GM19395 (cell line): ENCODE data around the gene ASTN2.

ENCODE experiments used
- ATAC-seq: cut with Tn5 transposase; IDR thresholded peaks from one replicate; pipeline ENCODE4 v1.9.1; 2021; ENCODE audit warnings: mild to moderate bottlenecking, moderate library complexity; ENCODE audit not compliant: unreplicated experiment

Gene ASTN2

GRCh38 chr9:117305454-117305853 lies 109.4 kb downstream of the ASTN2 start:
- no peak for ATAC-seq

- ATAC-seq: no peak
These were observed 110.3 kb downstream of the ASTN2 start for GRCh38 chr9:117304549-117304948.

- no peak for ATAC-seq
These were observed 111.1 kb downstream of the ASTN2 start for GRCh38 chr9:117303643-117304230.

GRCh38 chr9:117302487-117302886 lies 112.4 kb downstream of the ASTN2 start:
- ATAC-seq: no peak

- no peak for ATAC-seq
These were observed 114.3 kb downstream of the ASTN2 start for GRCh38 chr9:117300371-117301110.

GRCh38 chr9:117296453-117296852 lies 118.4 kb downstream of the ASTN2 start:
- ATAC-seq: no peak

GRCh38 chr9:117293206-117294114 lies 121.4 kb downstream of the ASTN2 start:
- ATAC-seq: no peak

GRCh38 chr9:117290856-117291622 lies 123.8 kb downstream of the ASTN2 start:
- no peak for ATAC-seq

GRCh38 chr9:117290306-117290840 lies 124.5 kb downstream of the ASTN2 start:
- no peak for ATAC-seq

GRCh38 chr9:117286245-117286644 lies 128.6 kb downstream of the ASTN2 start:
- no peak for ATAC-seq

GRCh38 chr9:117284414-117284813 lies 130.4 kb downstream of the ASTN2 start:
- ATAC-seq: no peak

- no peak for ATAC-seq
These were observed 132.3 kb downstream of the ASTN2 start for GRCh38 chr9:117282541-117282940.

GRCh38 chr9:117278471-117279035 lies 136.3 kb downstream of the ASTN2 start:
- no peak for ATAC-seq

GRCh38 chr9:117278020-117278419 lies 136.8 kb downstream of the ASTN2 start:
- ATAC-seq: no peak

GRCh38 chr9:117276444-117276843 lies 138.4 kb downstream of the ASTN2 start:
- ATAC-seq: no peak

GRCh38 chr9:117273612-117274011 lies 141.2 kb downstream of the ASTN2 start:
- ATAC-seq: no peak

- no peak for ATAC-seq
These were observed 145.9 kb downstream of the ASTN2 start for GRCh38 chr9:117268847-117269446.

GRCh38 chr9:117266855-117267497 lies 147.9 kb downstream of the ASTN2 start:
- ATAC-seq: no peak

GRCh38 chr9:117265253-117265652 lies 149.6 kb downstream of the ASTN2 start:
- ATAC-seq: no peak
